Endothelial cell (in vitro differentiated cells): ENCODE measurements around the gene SIGLEC14. TPM values are rescaled to one million over a fixed set of nuclear protein-coding genes. Genes with fewer than 3 reads are reported as not detected.

ENCODE experiments used
- DNase-seq: peaks from one replicate; pipeline ENCODE4 v3.0.0; 2021; ENCODE audit warnings: low spot score
- H3K27ac Mint-ChIP-seq: one replicate; pipeline ENCODE4 v1.8.0; 2021; ENCODE audit warnings: mixed read lengths, inconsistent platforms; ENCODE audit not compliant: unreplicated experiment
- H3K27me3 Mint-ChIP-seq: one replicate; pipeline ENCODE4 v1.8.0; 2021; ENCODE audit warnings: mild to moderate bottlenecking, moderate library complexity, mixed read lengths, inconsistent platforms; ENCODE audit not compliant: unreplicated experiment
- H3K36me3 Mint-ChIP-seq: one replicate; pipeline ENCODE4 v1.8.0; 2021; ENCODE audit warnings: mild to moderate bottlenecking, low read depth, mixed read lengths, inconsistent platforms; ENCODE audit not compliant: unreplicated experiment
- H3K4me1 Mint-ChIP-seq: one replicate; pipeline ENCODE4 v1.8.0; 2021; ENCODE audit warnings: mild to moderate bottlenecking, mixed read lengths, inconsistent platforms; ENCODE audit not compliant: unreplicated experiment
- H3K4me3 Mint-ChIP-seq: one replicate; pipeline ENCODE4 v1.8.0; 2021; ENCODE audit warnings: mild to moderate bottlenecking, mixed read lengths, inconsistent platforms; ENCODE audit not compliant: unreplicated experiment
- H3K9me3 Mint-ChIP-seq: one replicate; pipeline ENCODE4 v1.8.0; 2021; ENCODE audit warnings: mixed read lengths, inconsistent platforms; ENCODE audit not compliant: unreplicated experiment
- CTCF ChIP-seq: fragments of 200-600 bp; sonication (generic); IDR thresholded peaks from one replicate; pipeline ENCODE4 v1.5.0; 2021; ENCODE audit warnings: antibody characterized with exemption; ENCODE audit not compliant: unreplicated experiment
- total RNA-seq: library from RNA; stranded (reverse); fragmentation: NEBNext Ultra II Directional; extraction: Animal tissue kit (Norgen Biotek cat#: 25700); gene quantifications from one replicate; pipeline ENCODE4 v1.2.1, GENCODE V29; 2021; ENCODE audit not compliant: unreplicated experiment

SIGLEC14 gene
- total RNA-seq, 1 donor from 2014 or later = 0.21 TPM

GRCh38 chr19:51614789-51615188 lies 31.8 kb downstream of the SIGLEC14 start:
- H3K4me1 Mint-ChIP-seq = no peaks in the 10 kb centered on the region
- H3K4me3 Mint-ChIP-seq = no peak overlapping the region
- TF ChIP-seq CTCF = no peak
- H3K36me3 Mint-ChIP-seq = no peaks in the 10 kb centered on the region
- H3K9me3 Mint-ChIP-seq = no peaks in the 10 kb centered on the region
- no peak overlapping the region for H3K27ac Mint-ChIP-seq
- DNase-seq = no peak
- no peaks in the 10 kb centered on the region for H3K27me3 Mint-ChIP-seq

GRCh38 chr19:51610576-51610975 lies 36.0 kb downstream of the SIGLEC14 start:
- Mint-ChIP-seq H3K36me3 (no peaks in the 10 kb centered on the region), H3K4me3 (no peak overlapping the region), H3K27ac (no peak overlapping the region), H3K4me1 (no peaks in the 10 kb centered on the region), H3K27me3 (peaks cover 2% of the 10 kb centered on the region), H3K9me3 (no peaks in the 10 kb centered on the region)
- TF ChIP-seq CTCF = no peak
- no peak for DNase-seq

GRCh38 chr19:51607920-51608562 lies 38.6 kb downstream of the SIGLEC14 start:
- peaks cover 2% of the 10 kb centered on the region for H3K27me3 Mint-ChIP-seq
- H3K4me3 Mint-ChIP-seq = no peak overlapping the region
- H3K4me1 Mint-ChIP-seq = no peaks in the 10 kb centered on the region
- H3K27ac Mint-ChIP-seq = no peak overlapping the region
- H3K36me3 Mint-ChIP-seq = no peaks in the 10 kb centered on the region
- DNase-seq = peak; percentile 97
- TF ChIP-seq CTCF = peak; percentile 79
- H3K9me3 Mint-ChIP-seq = no peaks in the 10 kb centered on the region

- Mint-ChIP-seq H3K27me3 (peaks cover 2% of the 10 kb centered on the region), H3K9me3 (no peaks in the 10 kb centered on the region), H3K4me1 (no peaks in the 10 kb centered on the region)
Observed at GRCh38 chr19:51607077-51607476, 39.5 kb downstream of the SIGLEC14 start.

More at GRCh38 chr19:51607077-51607476, 39.5 kb downstream of the SIGLEC14 start:
- Mint-ChIP-seq H3K4me3 (no peak overlapping the region), H3K27ac (no peak overlapping the region), H3K36me3 (peaks cover 6% of the 10 kb centered on the region)
- DNase-seq = no peak
- TF ChIP-seq CTCF = no peak
